ENCODE data around the gene FLNA.
"Not testable (repeated sequence)": the region's sequence is repeated elsewhere in the genome, so short reads cannot be mapped to it uniquely, and the experiment has no call there.

Gene FLNA

DNA sequence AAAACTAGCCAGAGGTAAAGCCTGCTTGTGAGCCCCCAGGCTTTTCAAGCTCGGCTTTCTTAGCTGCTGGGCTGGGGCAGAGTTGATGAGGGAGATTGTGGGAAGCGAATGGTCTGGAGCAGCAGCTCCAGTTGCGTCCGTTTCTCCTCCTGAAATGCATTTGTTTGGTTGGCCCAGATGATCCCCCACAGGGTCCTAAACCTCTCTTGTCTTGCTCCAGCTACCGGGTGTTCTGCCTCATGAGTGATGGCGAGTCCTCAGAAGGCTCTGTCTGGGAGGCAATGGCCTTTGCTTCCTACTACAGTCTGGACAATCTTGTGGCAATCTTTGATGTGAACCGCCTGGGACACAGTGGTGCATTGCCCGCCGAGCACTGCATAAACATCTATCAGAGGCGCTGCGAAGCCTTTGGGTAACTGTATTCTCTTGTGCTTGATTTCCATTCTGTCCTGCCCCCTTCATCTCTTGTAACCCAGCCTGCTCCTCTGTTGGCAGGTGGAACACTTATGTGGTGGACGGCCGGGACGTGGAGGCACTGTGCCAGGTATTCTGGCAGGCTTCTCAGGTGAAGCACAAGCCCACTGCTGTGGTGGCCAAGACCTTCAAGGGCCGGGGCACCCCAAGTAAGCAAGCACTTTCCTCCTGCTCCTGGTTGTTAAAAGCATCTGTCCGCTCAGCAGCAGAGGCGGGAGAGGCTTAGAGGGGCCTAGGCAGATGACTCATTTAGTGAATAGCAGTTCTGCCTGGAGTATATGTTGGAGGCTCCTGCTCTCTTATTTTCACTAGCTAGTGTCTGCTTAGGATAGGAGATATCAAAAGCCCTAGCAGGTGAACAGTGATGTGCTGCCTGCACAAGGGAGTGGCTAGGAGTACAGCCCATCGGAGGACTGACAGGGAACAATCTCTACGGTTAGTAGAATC is 63.6 kb downstream of the FLNA start:
- no peak for DNase-seq (ENCODE audit: insufficient read length, low spot score)
- FAIRE-seq: no peak

- DNase-seq (ENCODE audit: insufficient read length, low spot score) (no peak), FAIRE-seq (no peak)
Measured at GRCh38 chrX:154309041-154309775, 65.2 kb downstream of the FLNA start.

DNA sequence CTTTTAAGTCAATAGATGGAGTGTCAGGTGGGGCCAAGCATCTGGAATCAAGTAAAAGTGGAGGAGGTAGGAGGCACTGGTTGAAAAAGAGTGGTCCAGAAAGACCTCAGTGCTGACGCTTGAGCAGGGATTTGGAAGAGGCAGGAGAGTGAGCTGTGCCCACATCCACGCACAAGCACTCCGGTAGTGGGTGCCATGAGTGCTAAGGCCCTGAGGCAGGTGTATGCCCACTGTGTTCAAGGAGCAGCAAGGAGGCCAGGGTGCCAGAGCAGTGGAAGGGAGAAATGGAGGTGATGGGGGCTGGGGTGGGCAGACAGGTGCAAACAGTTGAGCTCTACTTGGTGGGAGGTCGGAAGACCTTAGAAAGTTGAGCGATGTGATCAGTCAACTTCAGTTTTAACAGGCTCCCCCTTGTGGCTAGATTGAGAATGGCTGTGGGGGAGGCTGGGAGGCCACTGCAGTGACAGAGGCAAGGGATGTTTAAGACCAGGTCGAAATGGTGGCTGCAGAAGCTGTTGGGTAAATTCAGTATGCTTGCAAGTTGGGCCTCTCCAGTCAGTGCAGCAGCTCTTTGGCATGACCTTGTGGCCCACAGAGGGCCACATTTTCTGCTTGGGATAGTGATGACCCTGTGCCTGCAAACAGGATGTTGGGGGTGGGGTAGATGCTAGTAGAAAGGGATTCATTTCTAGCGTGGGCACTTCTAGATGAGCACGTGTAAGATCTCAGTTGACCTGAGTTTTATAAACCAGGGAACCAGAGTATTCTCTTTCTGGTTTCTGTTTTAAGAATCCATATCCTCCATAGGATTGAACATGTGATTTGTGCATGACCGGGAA is 66.1 kb downstream of the FLNA start:
- peak; percentile 97 for FAIRE-seq
- peak; percentile 26 for DNase-seq (ENCODE audit: insufficient read length, low spot score)

GRCh38 chrX:154307202-154307601 is 67.2 kb downstream of the FLNA start:
- DNase-seq (ENCODE audit: insufficient read length, low spot score): no peak
- FAIRE-seq: no peak

DNA sequence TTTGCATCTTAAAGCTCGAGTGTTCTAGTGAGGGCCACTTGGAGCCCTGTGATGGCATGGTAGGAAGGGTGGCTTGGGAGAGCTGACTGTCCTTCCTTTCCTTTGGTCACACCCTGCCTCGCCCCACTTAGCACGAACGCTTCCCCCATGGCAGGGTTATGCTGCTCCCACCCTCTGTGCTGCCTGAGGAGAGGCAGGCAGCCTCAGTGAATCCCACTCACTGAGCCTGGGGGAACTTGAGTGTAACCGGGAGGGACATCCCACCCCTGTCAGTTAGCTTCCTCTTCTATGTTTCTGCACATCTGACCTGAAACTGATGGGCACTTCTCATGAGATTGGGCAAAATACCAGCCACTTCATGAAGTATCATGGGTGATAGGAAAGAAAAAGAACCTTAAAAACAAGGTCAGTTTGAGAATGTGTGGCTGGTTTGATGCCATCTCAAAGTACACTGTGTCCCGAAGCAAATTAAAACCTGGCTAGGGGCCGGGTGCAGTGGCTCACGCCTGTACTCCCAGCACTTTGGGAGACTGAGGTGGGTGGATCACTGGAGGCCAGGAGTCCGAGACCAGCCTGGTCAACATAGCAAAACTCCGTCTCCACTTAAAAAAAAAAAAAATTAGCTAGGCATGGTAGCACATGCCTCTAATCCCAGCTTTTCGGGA is 68.8 kb downstream of the FLNA start:
- FAIRE-seq (no peak), DNase-seq (ENCODE audit: insufficient read length, low spot score) (no peak)

DNA sequence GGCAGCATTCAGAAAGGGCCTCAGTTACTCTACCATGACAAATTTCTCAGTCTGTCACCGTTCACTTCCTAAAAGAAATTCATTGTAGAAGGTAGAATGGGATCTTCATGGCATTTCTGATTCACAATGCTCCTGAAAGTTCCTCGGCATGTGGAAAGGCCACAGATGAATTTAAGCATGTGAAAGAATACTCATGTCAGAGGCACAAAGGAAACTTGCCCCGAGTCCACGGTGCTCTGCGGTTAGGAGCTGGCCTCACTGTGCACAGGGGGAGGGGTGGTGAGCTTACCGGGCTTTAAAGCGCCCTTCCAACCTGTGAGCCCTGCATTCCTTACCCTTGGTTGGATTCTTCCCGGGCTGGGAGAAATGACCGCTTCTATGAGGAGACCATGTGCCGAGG is 69.6 kb downstream of the FLNA start:
- no peak for DNase-seq (ENCODE audit: insufficient read length, low spot score)
- no peak for FAIRE-seq

DNA sequence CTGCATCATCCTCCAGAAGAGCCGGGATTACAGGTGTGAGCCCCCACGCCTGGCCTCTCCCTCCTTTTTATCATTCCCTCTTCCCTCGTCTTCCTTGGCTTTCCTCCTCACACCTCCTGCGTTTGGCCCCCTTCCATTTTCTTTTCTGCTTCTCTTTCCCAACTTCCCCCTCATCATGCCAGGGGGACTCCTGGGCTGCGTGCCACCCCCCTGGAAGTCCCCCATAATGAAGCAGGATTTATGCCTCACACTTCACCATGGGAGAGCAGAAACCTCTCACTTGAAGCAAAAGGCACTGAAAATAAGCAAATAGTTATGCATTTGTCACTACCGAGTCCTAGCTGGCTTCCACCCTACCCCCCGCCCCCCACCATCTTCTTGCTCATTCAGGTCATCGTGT is 71.0 kb downstream of the FLNA start:
- no peak for DNase-seq (ENCODE audit: insufficient read length, low spot score)
- no peak for FAIRE-seq

GRCh38 chrX:154302998-154303397 is 71.4 kb downstream of the FLNA start:
- FAIRE-seq; DNase-seq (ENCODE audit: insufficient read length, low spot score): not testable (repeated sequence)

GRCh38 chrX:154300816-154301215 is 73.6 kb downstream of the FLNA start:
- FAIRE-seq: no peak

More at GRCh38 chrX:154300816-154301215, 73.6 kb downstream of the FLNA start:
- no peak for DNase-seq (ENCODE audit: insufficient read length, low spot score)
